Esophagus muscularis mucosa (tissue), 4 donors: Measurements from ENCODE around the gene GALM. TPM values are rescaled to one million over a fixed set of nuclear protein-coding genes. Genes with fewer than 3 reads are reported as not detected.

Experiments
- DNase-seq: peaks from one replicate; pipeline ENCODE4 v3.0.0-alpha.2; 2017; ENCODE audit errors: extremely low spot score
- H3K27ac ChIP-seq, 4 donors: fragments of 200-600 bp; sonication (generic); replicated peaks in 1 of 4; 1 replicate in 3 of 4; 2 replicates in 1 of 4; pipeline ENCODE4 v1.5.1; 2016 to 2019; ENCODE audit warnings: mild to moderate bottlenecking in 1 of 4
- H3K27me3 ChIP-seq, 4 donors: fragments of 200-600 bp; sonication (generic); one replicate each; pipeline versions ENCODE4 v1.5.1 to v1.6.0; 2016 to 2019
- H3K36me3 ChIP-seq, 4 donors: fragments of 200-600 bp; sonication (generic); one replicate each; pipeline ENCODE4 v1.5.1; 2016 to 2019
- H3K4me1 ChIP-seq, 4 donors: fragments of 200-600 bp; sonication (generic); one replicate each; pipeline ENCODE4 v1.5.1; 2016 to 2019
- H3K4me3 ChIP-seq, 4 donors: fragments of 200-600 bp; sonication (generic); 1 replicate in 2 of 4; 2 replicates in 2 of 4; pipeline ENCODE4 v1.5.1; 2016 to 2019; ENCODE audit warnings: mild to moderate bottlenecking in 4 of 4, moderate library complexity in 1 of 4
- H3K9me3 ChIP-seq, 4 donors: fragments of 200-600 bp; sonication (generic); 1 replicate in 3 of 4; 2 replicates in 1 of 4; pipeline ENCODE4 v1.5.1; 2016 to 2019
- EP300 ChIP-seq: sonication (generic); formaldehyde crosslinking; IDR thresholded peaks from one replicate; pipeline ENCODE4 v1.6.1; 2017; ENCODE audit warnings: antibody characterized with exemption
- POLR2A ChIP-seq: fragments of 450-650 bp; IDR thresholded peaks from one replicate; pipeline ENCODE4 v1.6.1; 2017; ENCODE audit warnings: antibody characterized with exemption, moderate library complexity, mild to moderate bottlenecking, low read depth
- POLR2AphosphoS5 ChIP-seq, 2 donors: sonication (generic); formaldehyde crosslinking; IDR thresholded peaks; one replicate each; pipeline ENCODE4 v1.6.1; 2017; ENCODE audit warnings: antibody characterized with exemption in 2 of 2
- WGBS: methylation state at CpG from one replicate; pipeline ENCODE4 v1.1.5; 2018; 5-methylcytosine and 5-hydroxymethylcytosine counted together
- intact Hi-C: fragments of 100-400 bp; cut with DNase I; formaldehyde crosslinking; loops from one replicate; pipeline ENCODE4 v1.15.1; 2023
- total RNA-seq, 4 donors: library from RNA; depleted of rRNA; stranded (reverse); fragments of >200 nt; gene quantifications; one replicate each; pipeline versions ENCODE4 v1.1.0 to v1.2.1, GENCODE V29; 2016
- TF ChIP-seq, protein P1 (sequence below), 3 experiments: fragments of 200-600 bp in 2 of 3; fragments of 450-650 bp in 1 of 3; sonication (generic) in 2 of 3; IDR thresholded peaks; one replicate each; pipeline ENCODE4 v1.5.1; 2017 to 2019; ENCODE audit warnings: antibody characterized with exemption in 3 of 3, mild to moderate bottlenecking in 2 of 3, moderate library complexity in 1 of 3

The GALM gene
- total RNA-seq, 4 donors from 2014 or later, result 8.3 to 14.6 (median 11.6) TPM

DNA sequence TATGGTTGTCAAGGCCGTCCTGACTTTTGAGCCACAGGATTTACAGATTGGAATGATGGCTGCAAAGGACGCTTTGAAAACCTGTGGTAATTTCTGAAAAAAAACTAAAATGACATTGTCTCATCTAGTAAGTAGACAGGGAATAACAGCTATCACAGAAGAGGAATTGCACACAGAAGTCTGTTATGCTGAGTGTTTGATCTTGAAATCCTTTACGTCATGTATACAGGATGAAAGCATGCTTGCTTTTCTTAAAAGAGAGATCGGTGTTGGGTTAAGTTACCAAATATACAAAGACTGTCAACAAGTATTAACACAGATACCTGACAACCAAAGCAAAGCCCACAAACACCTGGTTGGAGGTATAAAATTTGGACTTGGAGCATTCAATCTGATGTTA is 97.8 kb downstream of the GALM start:
- intact Hi-C loops, result no loop called here
- Histone ChIP-seq H3K4me3 (no peak overlapping the region), H3K27ac (no peak overlapping the region), H3K9me3 (no peaks in the 10 kb centered on the region), H3K36me3 (no peaks in the 10 kb centered on the region), H3K27me3 (no peaks in the 10 kb centered on the region), H3K4me1 (no peaks in the 10 kb centered on the region)
- no peak for DNase-seq
- WGBS, result 93% methylated on average over 4 of the region's 4 CpGs
- no peak for TF ChIP-seq EP300
- no peak for TF ChIP-seq POLR2AphosphoS5 (IDR thresholded peaks at IDR 0.05)
- no peak for TF ChIP-seq POLR2A
- TF ChIP-seq, protein P1, sequence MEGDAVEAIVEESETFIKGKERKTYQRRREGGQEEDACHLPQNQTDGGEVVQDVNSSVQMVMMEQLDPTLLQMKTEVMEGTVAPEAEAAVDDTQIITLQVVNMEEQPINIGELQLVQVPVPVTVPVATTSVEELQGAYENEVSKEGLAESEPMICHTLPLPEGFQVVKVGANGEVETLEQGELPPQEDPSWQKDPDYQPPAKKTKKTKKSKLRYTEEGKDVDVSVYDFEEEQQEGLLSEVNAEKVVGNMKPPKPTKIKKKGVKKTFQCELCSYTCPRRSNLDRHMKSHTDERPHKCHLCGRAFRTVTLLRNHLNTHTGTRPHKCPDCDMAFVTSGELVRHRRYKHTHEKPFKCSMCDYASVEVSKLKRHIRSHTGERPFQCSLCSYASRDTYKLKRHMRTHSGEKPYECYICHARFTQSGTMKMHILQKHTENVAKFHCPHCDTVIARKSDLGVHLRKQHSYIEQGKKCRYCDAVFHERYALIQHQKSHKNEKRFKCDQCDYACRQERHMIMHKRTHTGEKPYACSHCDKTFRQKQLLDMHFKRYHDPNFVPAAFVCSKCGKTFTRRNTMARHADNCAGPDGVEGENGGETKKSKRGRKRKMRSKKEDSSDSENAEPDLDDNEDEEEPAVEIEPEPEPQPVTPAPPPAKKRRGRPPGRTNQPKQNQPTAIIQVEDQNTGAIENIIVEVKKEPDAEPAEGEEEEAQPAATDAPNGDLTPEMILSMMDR (IDR thresholded peaks at IDR 0.05), result no peak

DNA sequence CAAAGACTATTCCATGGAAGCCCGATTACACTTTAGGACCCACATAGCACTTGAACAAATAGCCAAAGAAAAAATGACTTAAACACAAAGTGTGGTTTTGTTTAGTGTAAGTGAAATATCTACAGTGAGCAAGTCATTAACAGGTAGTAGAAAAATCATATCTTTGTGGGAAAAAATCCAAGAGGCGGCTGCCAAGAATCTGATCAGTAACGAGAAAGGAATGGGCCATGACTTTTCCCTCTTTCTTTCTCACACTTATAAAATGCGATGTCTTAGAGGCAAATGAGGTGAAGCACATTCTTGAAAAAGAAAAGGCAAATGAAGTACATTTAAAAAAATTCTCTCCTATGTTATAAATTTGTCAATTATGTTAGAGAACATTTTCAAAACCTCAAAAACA is 99.2 kb downstream of the GALM start:
- WGBS, result 55% methylated on average over 4 of the region's 4 CpGs
- intact Hi-C loops, result no loop called here
- DNase-seq, result no peak
- Histone ChIP-seq H3K36me3 (no peaks in the 10 kb centered on the region), H3K27me3 (no peaks in the 10 kb centered on the region), H3K4me3 (no peak overlapping the region), H3K9me3 (no peaks in the 10 kb centered on the region), H3K27ac (no peak overlapping the region), H3K4me1 (no peaks in the 10 kb centered on the region)
- no peak for TF ChIP-seq POLR2A
- TF ChIP-seq, protein P1 (IDR thresholded peaks at IDR 0.05), result no peak
- TF ChIP-seq EP300, result no peak
- no peak for TF ChIP-seq POLR2AphosphoS5 (IDR thresholded peaks at IDR 0.05)

DNA sequence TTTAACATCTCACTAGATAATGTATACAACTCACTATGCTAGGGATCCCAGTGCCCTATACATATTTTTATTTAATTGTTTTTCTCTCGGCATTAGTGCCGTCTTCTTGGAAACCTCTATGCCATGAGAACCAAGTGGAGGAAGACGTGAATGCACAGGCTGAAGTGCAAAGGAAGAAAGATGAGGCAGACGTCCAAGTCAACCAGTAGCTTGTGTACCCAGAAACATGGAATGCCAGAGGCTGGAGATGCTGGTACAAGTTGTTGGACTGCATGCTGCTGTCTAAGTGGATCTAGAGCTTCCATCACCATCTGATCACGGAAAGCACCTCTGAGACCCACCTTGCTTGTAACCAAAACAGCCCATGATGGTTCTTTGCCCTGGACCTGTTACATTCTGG is 99.6 kb downstream of the GALM start:
- DNase-seq, result no peak
- no peak for TF ChIP-seq POLR2AphosphoS5 (IDR thresholded peaks at IDR 0.05)
- no peak for TF ChIP-seq EP300
- TF ChIP-seq, protein P1 (IDR thresholded peaks at IDR 0.05), result no peak
- no peak for TF ChIP-seq POLR2A

DNA sequence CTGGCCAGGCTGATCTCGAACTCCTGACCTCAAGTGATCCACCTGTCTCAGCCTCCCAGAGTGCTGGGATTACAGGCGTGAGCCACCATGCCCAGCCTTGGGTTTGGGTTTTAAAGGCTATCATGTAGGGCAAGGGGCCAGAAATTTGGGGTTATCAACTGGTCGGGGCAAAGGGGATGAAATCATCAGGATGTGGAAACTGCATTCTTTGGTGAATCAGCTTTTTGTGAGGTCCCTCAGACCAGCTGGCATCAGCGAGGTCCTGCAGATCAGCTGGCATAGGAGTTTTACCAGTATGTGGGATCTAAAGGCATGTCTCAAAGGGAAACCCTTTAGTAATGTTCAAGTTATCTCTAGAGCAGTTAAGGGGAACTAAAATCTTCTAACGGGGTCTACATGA is 105.7 kb downstream of the GALM start:
- H3K9me3 ChIP-seq, result no peaks in the 10 kb centered on the region
- TF ChIP-seq POLR2A (no peak), EP300 (no peak), POLR2AphosphoS5 (IDR thresholded peaks at IDR 0.05) (no peak)
- TF ChIP-seq, protein P1 (IDR thresholded peaks at IDR 0.05), result no peak
- 68% methylated on average over 5 of the region's 5 CpGs for WGBS
- no peaks in the 10 kb centered on the region for H3K4me1 ChIP-seq
- intact Hi-C loops, result no loop called here
- no peak overlapping the region for H3K4me3 ChIP-seq
- no peak overlapping the region for H3K27ac ChIP-seq
- no peaks in the 10 kb centered on the region for H3K36me3 ChIP-seq
- DNase-seq, result no peak
- H3K27me3 ChIP-seq, result no peaks in the 10 kb centered on the region

More for the DNA sequence above, 99.6 kb downstream of the GALM start:
- no peaks in the 10 kb centered on the region for H3K4me1 ChIP-seq
- no peaks in the 10 kb centered on the region for H3K36me3 ChIP-seq
- H3K27ac ChIP-seq, result no peak overlapping the region
- H3K27me3 ChIP-seq, result no peaks in the 10 kb centered on the region
- no peak overlapping the region for H3K4me3 ChIP-seq
- 88% methylated on average over 5 of the region's 5 CpGs for WGBS
- intact Hi-C loops, result no loop called here
- H3K9me3 ChIP-seq, result no peaks in the 10 kb centered on the region

DNA sequence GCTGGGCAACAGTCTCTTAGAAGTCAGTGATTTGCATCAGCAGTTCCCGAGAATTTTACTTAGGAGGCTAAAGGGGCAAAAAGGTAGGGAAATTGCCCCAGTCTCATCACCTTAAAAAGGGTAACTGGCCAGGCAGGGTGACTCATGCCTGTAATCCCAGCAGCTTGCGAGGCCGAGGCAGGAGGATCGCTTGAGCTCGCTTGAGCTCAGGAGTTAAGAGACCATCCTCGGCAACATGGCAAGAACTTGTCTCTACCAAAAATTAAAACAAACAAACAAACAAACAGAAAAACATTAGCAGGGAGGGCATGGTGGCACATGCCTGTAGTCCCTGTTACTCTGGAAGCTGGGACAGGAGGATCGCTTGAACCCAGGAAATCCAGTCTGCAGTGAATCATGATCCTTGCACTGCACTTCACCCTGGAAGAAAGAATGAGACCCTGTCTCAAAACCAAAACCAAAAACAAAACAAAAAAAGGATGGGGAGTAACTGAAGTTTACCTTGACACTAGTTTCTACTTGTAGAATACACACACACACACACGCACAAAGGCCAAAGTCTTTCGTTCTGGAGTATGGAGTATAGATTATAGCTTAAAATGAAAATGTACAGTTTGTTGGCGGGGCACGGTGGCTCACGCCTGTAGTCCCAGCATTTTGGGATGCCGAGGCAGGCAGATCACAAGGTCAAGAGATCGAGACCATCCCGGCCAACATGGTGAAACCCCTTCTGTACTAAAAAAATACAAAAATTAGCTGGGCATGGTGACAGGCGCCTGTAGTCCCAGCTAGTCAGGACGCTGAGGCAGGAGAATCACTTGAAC is 109.4 kb downstream of the GALM start:
- H3K27ac ChIP-seq, result no peak overlapping the region
- no peak overlapping the region for H3K4me3 ChIP-seq
- H3K27me3 ChIP-seq, result no peaks in the 10 kb centered on the region
- DNase-seq, result no peak
- no peaks in the 10 kb centered on the region for H3K9me3 ChIP-seq
- H3K36me3 ChIP-seq, result peaks cover 0 to 6% (median 2%) of the 10 kb centered on the region in 4 donors
- intact Hi-C loops, result no loop called here
- TF ChIP-seq POLR2A (no peak), POLR2AphosphoS5 (IDR thresholded peaks at IDR 0.05) (no peak), EP300 (no peak)
- TF ChIP-seq, protein P1 (IDR thresholded peaks at IDR 0.05), result no peak
- 86% methylated on average over 17 of the region's 17 CpGs for WGBS
- peaks cover 5 to 16% (median 12%) of the 10 kb centered on the region in 4 donors for H3K4me1 ChIP-seq
